ENCODE data around the gene TPM2.

The TPM2 gene

DNA sequence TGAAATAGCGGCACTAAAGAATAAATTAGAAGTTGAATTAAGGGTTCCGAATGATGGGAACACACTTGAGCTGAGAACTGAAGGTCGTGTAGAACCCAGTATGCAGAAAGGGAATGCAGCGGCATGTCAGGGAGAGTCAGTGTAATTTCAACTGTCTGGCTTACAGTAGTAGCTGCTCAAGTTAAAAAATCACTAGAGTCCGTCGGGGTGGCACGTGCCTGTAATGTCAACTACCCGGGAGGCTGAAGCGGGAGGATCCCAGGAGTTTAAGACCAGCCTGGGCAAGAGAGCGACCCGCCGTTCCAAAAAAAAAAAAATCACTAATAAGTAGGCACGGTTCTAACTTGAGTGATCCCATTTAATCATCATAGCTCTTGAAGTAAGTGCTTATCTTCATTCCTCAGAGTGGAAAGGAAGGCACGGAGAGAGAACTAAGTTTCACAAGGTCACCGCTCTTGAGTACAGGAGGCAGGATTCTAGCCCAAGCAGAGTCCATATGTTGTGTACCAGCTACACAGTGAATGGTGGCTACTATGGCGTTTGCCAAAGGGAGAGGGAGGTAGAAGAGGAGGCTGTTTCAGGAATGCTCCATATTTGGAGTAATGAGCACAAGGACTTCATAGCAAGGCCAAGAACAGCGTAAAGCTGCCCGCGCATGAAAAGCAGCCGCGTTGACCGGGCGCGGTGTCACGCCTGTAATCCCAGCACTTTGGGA, 32.7 kb downstream of the TPM2 start:
- Histone ChIP-seq H3K36me3 (ENCODE audit: control insufficient read depth in 1 of 2, insufficient read depth in 2 of 2, low read length in 2 of 2) (peaks cover 7 to 8% of the 10 kb centered on the region in 2 donors), H3K4me1 (ENCODE audit: control insufficient read depth in 1 of 2, insufficient read depth in 2 of 2, low read length in 2 of 2) (peaks cover 23 to 33% of the 10 kb centered on the region in 2 donors), H3K4me3 (ENCODE audit: low read depth in 1 of 2, low read length in 2 of 2) (peak overlapping the region; percentile 59 to 77), H3K27ac (ENCODE audit: low read depth, low read length) (peak overlapping the region; percentile 99), H3K27me3 (ENCODE audit: control insufficient read depth in 1 of 2, insufficient read depth in 2 of 2, low read length in 2 of 2) (no peaks in the 10 kb centered on the region), H3K9ac (ENCODE audit: low read depth in 1 of 2, low read length in 2 of 2) (peak overlapping the region; percentile 59 to 81), H3K9me3 (ENCODE audit: control insufficient read depth in 1 of 2, low read length in 2 of 2) (no peaks in the 10 kb centered on the region)

DNA sequence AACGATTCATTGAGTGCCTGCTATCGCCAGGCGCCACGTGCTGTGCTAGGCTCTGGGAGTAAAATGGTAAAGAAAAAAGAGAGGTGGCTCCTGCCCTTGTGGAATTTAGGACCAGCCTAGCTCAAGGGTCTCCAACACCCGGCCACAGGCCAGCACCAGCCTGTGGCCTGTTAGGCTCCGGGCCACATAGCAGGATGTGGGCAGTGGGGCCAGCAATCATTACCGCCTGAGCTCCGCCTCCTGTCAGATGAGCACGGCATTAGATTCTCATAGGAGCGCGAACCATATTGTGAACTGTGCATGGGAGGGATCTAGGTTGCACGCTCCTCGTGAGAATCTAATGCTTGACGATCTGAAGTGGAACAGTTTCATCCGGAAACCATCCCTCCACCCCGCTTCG, 33.4 kb downstream of the TPM2 start:
- peaks cover 20 to 30% of the 10 kb centered on the region in 2 donors for H3K4me1 ChIP-seq (ENCODE audit: control insufficient read depth in 1 of 2, insufficient read depth in 2 of 2, low read length in 2 of 2)
- no peak overlapping the region for H3K9ac ChIP-seq (ENCODE audit: low read depth in 1 of 2, low read length in 2 of 2)
- no peaks in the 10 kb centered on the region for H3K9me3 ChIP-seq (ENCODE audit: control insufficient read depth in 1 of 2, low read length in 2 of 2)
- H3K36me3 ChIP-seq (ENCODE audit: control insufficient read depth in 1 of 2, insufficient read depth in 2 of 2, low read length in 2 of 2): peaks cover 5 to 7% of the 10 kb centered on the region in 2 donors
- no peak overlapping the region for H3K4me3 ChIP-seq (ENCODE audit: low read depth in 1 of 2, low read length in 2 of 2)
- no peaks in the 10 kb centered on the region for H3K27me3 ChIP-seq (ENCODE audit: control insufficient read depth in 1 of 2, insufficient read depth in 2 of 2, low read length in 2 of 2)
- no peak overlapping the region for H3K27ac ChIP-seq (ENCODE audit: low read depth, low read length)

DNA sequence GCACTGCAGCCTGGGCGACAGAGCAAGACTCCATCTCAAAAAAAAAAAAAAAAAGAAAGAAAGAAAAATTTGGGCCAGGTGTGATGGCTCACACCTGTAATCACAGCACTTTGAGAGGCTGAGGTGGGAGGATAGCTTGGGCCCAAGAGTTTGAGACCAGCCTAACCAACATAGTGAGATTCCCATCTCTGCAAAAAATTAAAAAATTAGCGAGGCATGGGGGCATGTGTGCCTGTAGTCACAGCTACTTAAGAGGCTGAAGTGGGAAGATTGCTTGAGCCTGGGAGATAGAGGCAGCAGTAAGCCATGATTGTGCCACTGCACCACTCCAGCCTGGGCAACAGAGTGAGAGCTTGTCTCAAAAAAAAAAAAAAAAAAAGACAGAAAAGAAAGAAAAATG, 36.1 kb downstream of the TPM2 start:
- no peaks in the 10 kb centered on the region for H3K27me3 ChIP-seq (ENCODE audit: control insufficient read depth in 1 of 2, insufficient read depth in 2 of 2, low read length in 2 of 2)
- H3K4me3 ChIP-seq (ENCODE audit: low read depth in 1 of 2, low read length in 2 of 2): no peak overlapping the region
- no peak overlapping the region for H3K27ac ChIP-seq (ENCODE audit: low read depth, low read length)
- H3K36me3 ChIP-seq (ENCODE audit: control insufficient read depth in 1 of 2, insufficient read depth in 2 of 2, low read length in 2 of 2): no peaks in the 10 kb centered on the region
- H3K9me3 ChIP-seq (ENCODE audit: control insufficient read depth in 1 of 2, low read length in 2 of 2): no peaks in the 10 kb centered on the region
- no peak overlapping the region for H3K9ac ChIP-seq (ENCODE audit: low read depth in 1 of 2, low read length in 2 of 2)
- peaks cover 3 to 9% of the 10 kb centered on the region in 2 donors for H3K4me1 ChIP-seq (ENCODE audit: control insufficient read depth in 1 of 2, insufficient read depth in 2 of 2, low read length in 2 of 2)

DNA sequence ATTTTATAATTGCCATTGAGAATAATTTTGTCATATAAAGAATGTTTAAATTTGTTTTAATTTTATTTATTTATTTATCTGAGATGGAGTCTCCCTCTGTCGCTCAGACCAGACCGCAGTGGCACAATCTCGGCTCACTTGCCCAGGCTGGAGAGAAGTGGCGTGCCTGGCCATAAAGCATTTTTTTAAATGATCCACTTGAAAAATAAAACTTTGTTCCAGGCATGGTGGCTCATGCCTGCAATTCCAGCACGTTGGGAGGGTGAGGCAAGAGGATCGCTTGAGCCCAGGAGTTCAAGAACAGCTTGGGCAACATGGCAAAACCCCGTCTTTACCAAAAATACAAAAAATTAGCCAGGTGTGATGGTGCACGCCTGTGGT, 36.9 kb downstream of the TPM2 start:
- Histone ChIP-seq H3K9ac (ENCODE audit: low read depth in 1 of 2, low read length in 2 of 2) (no peak overlapping the region), H3K36me3 (ENCODE audit: control insufficient read depth in 1 of 2, insufficient read depth in 2 of 2, low read length in 2 of 2) (no peaks in the 10 kb centered on the region), H3K4me3 (ENCODE audit: low read depth in 1 of 2, low read length in 2 of 2) (no peak overlapping the region), H3K4me1 (ENCODE audit: control insufficient read depth in 1 of 2, insufficient read depth in 2 of 2, low read length in 2 of 2) (peaks cover 3 to 10% of the 10 kb centered on the region in 2 donors), H3K9me3 (ENCODE audit: control insufficient read depth in 1 of 2, low read length in 2 of 2) (no peaks in the 10 kb centered on the region), H3K27ac (ENCODE audit: low read depth, low read length) (no peak overlapping the region), H3K27me3 (ENCODE audit: control insufficient read depth in 1 of 2, insufficient read depth in 2 of 2, low read length in 2 of 2) (no peaks in the 10 kb centered on the region)

DNA sequence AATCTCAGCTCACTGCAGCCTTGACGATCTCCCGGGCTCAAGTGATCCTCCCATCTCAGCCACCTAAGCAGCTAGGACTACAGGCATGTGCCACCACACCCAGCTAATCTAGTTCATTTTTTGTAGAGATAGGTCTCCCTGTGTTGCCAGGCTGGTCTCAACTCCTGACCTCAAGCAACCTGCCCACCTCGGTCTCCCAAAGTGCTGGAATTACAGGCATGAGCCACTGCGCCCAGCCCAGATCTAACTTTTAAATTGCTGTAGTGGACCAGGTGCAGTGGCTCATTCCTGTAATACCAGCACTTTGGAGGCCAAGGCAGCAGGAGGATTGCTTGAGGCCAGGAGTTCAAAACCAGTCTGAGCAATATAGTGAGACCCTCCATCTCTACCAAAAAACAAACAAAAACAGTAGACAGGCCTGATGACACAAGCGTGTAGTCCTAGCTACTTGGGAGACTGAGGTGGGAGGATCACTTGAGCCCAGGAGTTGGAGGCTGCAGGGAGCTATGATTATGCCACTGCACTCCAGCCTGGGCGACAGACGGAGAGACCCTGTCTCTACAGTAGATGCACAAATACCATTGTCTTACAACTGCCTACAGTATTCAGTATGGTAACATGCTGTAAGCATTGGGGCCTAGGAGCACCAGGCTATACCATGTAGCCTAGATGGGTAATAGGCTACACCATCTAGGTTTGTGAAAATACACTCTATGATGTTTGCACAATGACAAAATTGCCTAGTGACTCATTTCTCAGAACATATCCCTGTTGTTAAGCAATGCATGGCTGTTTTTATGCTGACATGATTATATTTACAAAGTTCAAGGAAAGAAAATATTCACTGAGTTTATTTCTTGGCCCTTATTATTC, 37.5 kb downstream of the TPM2 start:
- Histone ChIP-seq H3K9me3 (ENCODE audit: control insufficient read depth in 1 of 2, low read length in 2 of 2) (no peaks in the 10 kb centered on the region), H3K36me3 (ENCODE audit: control insufficient read depth in 1 of 2, insufficient read depth in 2 of 2, low read length in 2 of 2) (no peaks in the 10 kb centered on the region), H3K4me1 (ENCODE audit: control insufficient read depth in 1 of 2, insufficient read depth in 2 of 2, low read length in 2 of 2) (peaks cover 4 to 14% of the 10 kb centered on the region in 2 donors), H3K27ac (ENCODE audit: low read depth, low read length) (no peak overlapping the region), H3K9ac (ENCODE audit: low read depth in 1 of 2, low read length in 2 of 2) (no peak overlapping the region), H3K4me3 (ENCODE audit: low read depth in 1 of 2, low read length in 2 of 2) (no peak overlapping the region), H3K27me3 (ENCODE audit: control insufficient read depth in 1 of 2, insufficient read depth in 2 of 2, low read length in 2 of 2) (no peaks in the 10 kb centered on the region)

DNA sequence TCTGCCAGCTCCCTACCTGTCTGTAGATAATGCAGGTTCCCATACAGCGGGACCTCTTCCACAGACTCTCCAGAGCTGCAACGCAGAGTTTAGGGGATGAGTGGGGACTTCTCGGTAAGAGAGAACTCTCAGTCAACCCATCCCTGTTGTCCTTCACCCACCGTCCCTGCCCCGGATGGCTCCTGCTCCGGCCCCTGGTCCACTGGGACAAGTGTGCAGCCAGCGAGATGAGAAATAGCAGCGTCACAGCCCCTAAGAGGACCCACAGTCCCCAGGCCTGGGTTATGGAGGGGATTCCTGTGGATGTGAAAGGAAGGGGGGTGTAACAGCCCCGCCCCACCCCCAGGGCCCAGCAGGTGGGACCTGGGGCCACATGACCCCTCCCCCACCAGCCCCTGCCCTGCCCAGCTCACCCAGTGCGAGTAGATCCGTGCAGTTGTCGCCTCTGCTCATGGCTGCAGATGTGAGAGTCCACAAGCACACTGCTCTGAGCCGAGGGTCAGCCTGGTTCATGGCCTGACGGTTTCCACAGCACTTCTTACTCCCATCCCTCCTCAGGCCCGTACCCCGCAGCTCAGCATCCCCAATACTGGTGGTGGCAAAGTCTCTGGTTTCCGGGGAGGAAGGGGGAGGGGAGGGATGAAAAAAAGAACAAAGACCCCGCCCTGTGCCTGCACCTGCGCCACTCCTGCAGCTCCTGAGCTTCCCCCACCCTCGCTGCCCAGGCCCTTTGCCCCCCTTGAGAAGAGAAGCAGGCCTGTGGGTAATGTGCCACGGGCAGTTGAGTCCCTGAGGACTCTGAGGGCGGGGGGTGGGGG, 39.2 kb downstream of the TPM2 start, which contains the start of gene SIT1:
Gene SIT1, minus strand, starts transcription at position 591 of the 818 bp plus-strand sequence. Its CDS starts 78 bp downstream, at position 513.
- Histone ChIP-seq H3K36me3 (ENCODE audit: control insufficient read depth in 1 of 2, insufficient read depth in 2 of 2, low read length in 2 of 2) (no peaks in the 10 kb centered on the region), H3K9me3 (ENCODE audit: control insufficient read depth in 1 of 2, low read length in 2 of 2) (no peaks in the 10 kb centered on the region), H3K9ac (ENCODE audit: low read depth in 1 of 2, low read length in 2 of 2) (peak within 1 kb of the TSS in 1 of 2 donors; percentile 52), H3K4me3 (ENCODE audit: low read depth in 1 of 2, low read length in 2 of 2) (peak within 1 kb of the TSS; percentile 50 to 55), H3K27me3 (ENCODE audit: control insufficient read depth in 1 of 2, insufficient read depth in 2 of 2, low read length in 2 of 2) (no peaks in the 10 kb centered on the region), H3K27ac (ENCODE audit: low read depth, low read length) (no peak within 1 kb of the TSS), H3K4me1 (ENCODE audit: control insufficient read depth in 1 of 2, insufficient read depth in 2 of 2, low read length in 2 of 2) (peaks cover 7 to 13% of the 10 kb centered on the region in 2 donors)

DNA sequence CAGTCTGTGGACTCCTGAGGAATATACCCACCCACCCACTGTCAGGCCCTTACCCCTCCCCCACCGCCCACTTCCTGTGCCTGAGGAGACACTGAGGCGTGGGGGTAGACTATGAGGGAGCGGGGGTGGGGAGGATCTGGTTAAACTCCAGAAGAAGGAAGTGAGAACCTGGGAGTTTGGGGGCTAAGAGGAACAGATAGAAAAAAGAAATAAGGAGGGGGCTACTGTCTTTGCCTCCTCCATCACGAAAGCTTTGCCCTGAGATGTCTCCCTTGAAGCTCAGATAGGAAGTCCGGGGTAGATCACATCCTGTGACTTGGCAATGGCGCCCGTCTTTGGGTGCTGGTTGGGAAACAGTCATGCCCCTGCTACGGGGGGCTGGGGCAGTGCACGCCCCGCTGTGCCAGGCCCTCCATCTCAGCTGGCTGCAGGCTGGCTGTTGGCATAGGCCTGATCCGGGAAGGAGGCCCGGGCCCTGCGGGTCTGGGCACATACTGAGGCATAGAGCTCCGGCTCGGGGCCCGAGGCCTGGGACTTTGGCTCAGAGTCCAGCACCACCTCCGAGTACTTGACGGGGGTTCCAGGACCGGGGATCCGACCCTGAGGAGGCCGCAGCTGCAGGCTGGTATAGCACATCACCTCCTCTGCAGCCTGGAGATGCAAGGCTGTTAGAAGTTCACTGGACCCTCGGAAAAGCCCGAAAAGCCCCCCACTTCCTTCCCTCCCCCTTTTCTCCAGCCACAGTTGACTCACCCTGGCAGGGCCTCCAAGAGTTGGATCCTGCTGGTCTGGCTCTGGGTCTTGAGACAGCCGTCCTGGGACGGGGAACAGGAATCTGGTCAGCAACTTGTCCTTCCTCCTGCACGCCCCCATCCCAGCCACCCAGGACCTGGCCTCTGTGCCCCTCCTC, 40.0 kb downstream of the TPM2 start:
- peaks cover 7 to 13% of the 10 kb centered on the region in 2 donors for H3K4me1 ChIP-seq (ENCODE audit: control insufficient read depth in 1 of 2, insufficient read depth in 2 of 2, low read length in 2 of 2)

DNA sequence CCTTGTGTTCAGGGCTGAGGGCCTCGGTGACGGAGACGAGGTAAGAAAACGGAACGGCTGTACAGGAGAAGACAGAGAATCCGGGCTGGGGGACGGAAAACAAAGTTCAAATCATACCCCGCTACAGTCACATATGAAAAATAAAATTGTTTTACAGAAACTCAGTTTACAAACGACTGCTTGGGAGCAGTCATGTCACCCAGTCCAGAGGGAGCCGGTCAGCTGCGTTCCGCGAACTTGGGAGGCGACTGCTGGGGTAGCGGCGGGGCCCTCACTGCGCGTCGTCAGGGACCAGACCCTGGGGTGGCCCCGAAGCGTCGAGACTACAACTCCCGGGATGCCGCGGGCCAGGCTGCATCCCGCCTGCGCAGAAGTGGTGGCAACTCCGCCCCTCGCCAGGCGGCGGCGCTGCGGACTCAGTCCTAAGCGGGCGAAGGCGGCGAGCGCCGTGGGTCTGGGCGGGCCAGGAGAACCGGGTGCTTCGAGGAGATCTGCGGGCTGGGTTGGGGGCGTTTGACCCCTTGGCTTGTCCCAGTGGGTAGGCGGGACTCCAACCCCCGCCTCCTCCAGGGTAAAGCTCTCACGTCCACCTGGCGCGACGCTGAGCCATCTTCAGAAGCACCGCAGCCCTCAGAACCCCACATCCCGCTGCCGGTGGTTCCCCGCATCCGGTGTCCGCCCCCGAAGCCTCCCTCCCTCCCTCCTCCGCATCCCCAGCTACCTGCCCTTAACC, 43.0 kb downstream of the TPM2 start:
- no peaks in the 10 kb centered on the region for H3K36me3 ChIP-seq (ENCODE audit: control insufficient read depth in 1 of 2, insufficient read depth in 2 of 2, low read length in 2 of 2)

More for the DNA sequence above, 40.0 kb downstream of the TPM2 start:
- peak overlapping the region; percentile 50 to 55 for H3K4me3 ChIP-seq (ENCODE audit: low read depth in 1 of 2, low read length in 2 of 2)
- H3K27ac ChIP-seq (ENCODE audit: low read depth, low read length): no peak overlapping the region
- no peaks in the 10 kb centered on the region for H3K9me3 ChIP-seq (ENCODE audit: control insufficient read depth in 1 of 2, low read length in 2 of 2)
- H3K9ac ChIP-seq (ENCODE audit: low read depth in 1 of 2, low read length in 2 of 2): peak overlapping the region in 1 of 2 donors; percentile 52
- H3K36me3 ChIP-seq (ENCODE audit: control insufficient read depth in 1 of 2, insufficient read depth in 2 of 2, low read length in 2 of 2): no peaks in the 10 kb centered on the region
- no peaks in the 10 kb centered on the region for H3K27me3 ChIP-seq (ENCODE audit: control insufficient read depth in 1 of 2, insufficient read depth in 2 of 2, low read length in 2 of 2)

More for the DNA sequence above, 43.0 kb downstream of the TPM2 start:
- no peaks in the 10 kb centered on the region for H3K9me3 ChIP-seq (ENCODE audit: control insufficient read depth in 1 of 2, low read length in 2 of 2)
- peak overlapping the region; percentile 94 to 96 for H3K9ac ChIP-seq (ENCODE audit: low read depth in 1 of 2, low read length in 2 of 2)
- H3K4me3 ChIP-seq (ENCODE audit: low read depth in 1 of 2, low read length in 2 of 2): peak overlapping the region; percentile 89 to 91
- no peaks in the 10 kb centered on the region for H3K27me3 ChIP-seq (ENCODE audit: control insufficient read depth in 1 of 2, insufficient read depth in 2 of 2, low read length in 2 of 2)
- H3K27ac ChIP-seq (ENCODE audit: low read depth, low read length): peak overlapping the region; percentile 84
- peaks cover 7 to 10% of the 10 kb centered on the region in 2 donors for H3K4me1 ChIP-seq (ENCODE audit: control insufficient read depth in 1 of 2, insufficient read depth in 2 of 2, low read length in 2 of 2)

Data from duodenal mucosa (tissue), 2 donors.